Measurements from ENCODE around the gene GOLGA8J.
"Not testable (repeated sequence)": the region's sequence is repeated elsewhere in the genome, so short reads cannot be mapped to it uniquely, and the experiment has no call there.

The GOLGA8J gene, protein sequence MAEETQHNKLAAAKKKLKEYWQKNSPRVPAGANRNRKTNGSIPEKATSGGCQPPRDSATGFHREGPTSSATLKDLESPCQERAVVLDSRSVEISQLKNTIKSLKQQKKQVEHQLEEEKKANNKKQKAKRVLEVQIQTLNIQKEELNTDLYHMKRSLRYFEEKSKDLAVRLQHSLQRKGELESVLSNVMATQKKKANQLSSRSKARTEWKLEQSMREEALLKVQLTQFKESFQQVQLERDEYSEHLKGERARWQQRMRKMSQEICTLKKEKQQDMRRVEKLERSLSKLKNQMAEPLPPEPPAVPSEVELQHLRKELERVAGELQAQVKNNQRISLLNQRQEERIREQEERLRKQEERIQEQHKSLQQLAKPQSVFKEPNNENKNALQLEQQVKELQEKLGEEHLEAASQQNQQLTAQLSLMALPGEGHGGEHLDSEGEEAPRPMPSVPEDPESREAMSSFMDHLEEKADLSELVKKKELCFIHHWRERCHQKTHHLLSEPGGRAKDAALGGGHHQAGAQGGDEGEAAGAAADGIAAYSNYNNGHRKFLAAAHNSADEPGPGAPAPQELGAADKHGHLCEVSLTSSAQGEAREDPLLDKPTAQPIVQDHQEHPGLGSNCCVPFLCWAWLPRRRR

GRCh38 chr15:30082655-30083054 lies at the start of gene GOLGA8J:
Gene GOLGA8J, plus strand, starts transcription at chr15:30082955. Its CDS starts 98 bp downstream, at chr15:30083053.
- not testable (repeated sequence) for DNase-seq (ENCODE audit: low spot score); H3K9me3 Mint-ChIP-seq; H3K27ac Mint-ChIP-seq; H3K4me1 Mint-ChIP-seq (ENCODE audit: low read depth); H3K27me3 Mint-ChIP-seq (ENCODE audit: low read depth); H3K36me3 Mint-ChIP-seq (ENCODE audit: low read depth); H3K4me3 Mint-ChIP-seq

GRCh38 chr15:30033211-30033610 lies 49.5 kb upstream of the GOLGA8J start:
- H3K27ac Mint-ChIP-seq, result no peak overlapping the region
- no peaks in the 10 kb centered on the region for H3K4me1 Mint-ChIP-seq (ENCODE audit: low read depth)
- no peaks in the 10 kb centered on the region for H3K9me3 Mint-ChIP-seq
- DNase-seq (ENCODE audit: low spot score), result no peak
- H3K36me3 Mint-ChIP-seq (ENCODE audit: low read depth), result no peaks in the 10 kb centered on the region
- H3K4me3 Mint-ChIP-seq, result no peak overlapping the region
- no peaks in the 10 kb centered on the region for H3K27me3 Mint-ChIP-seq (ENCODE audit: low read depth)

DNA sequence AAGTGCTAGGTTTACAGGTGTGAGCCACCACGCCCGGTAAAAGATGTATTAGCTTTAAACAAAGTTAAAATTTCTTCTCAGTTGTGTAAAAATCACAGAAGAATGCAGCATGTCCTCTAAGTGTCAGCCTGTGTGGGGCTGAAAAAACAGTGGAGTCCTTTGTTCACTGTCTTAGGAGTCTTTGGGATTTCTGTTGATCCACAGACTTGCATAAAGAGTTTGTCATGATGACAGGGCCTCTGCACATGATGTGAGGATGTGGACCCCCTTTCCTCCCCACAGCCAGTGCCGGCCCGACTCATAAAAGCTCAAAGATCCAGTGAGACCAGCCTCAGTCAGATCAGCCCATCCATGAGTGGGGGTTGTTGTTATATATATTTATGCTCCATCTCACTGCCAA lies 49.0 kb upstream of the GOLGA8J start:
- H3K36me3 Mint-ChIP-seq (ENCODE audit: low read depth), result no peaks in the 10 kb centered on the region
- no peaks in the 10 kb centered on the region for H3K27me3 Mint-ChIP-seq (ENCODE audit: low read depth)
- H3K4me1 Mint-ChIP-seq (ENCODE audit: low read depth), result no peaks in the 10 kb centered on the region
- no peak for DNase-seq (ENCODE audit: low spot score)
- no peaks in the 10 kb centered on the region for H3K9me3 Mint-ChIP-seq
- no peak overlapping the region for H3K4me3 Mint-ChIP-seq
- H3K27ac Mint-ChIP-seq, result no peak overlapping the region

- Mint-ChIP-seq H3K36me3 (ENCODE audit: low read depth) (no peaks in the 10 kb centered on the region), H3K4me3 (no peak overlapping the region), H3K9me3 (no peaks in the 10 kb centered on the region), H3K27ac (no peak overlapping the region), H3K4me1 (ENCODE audit: low read depth) (no peaks in the 10 kb centered on the region), H3K27me3 (ENCODE audit: low read depth) (no peaks in the 10 kb centered on the region)
- DNase-seq (ENCODE audit: low spot score), result no peak
Measured at GRCh38 chr15:30036036-30036703, 46.6 kb upstream of the GOLGA8J start.

- H3K9me3 Mint-ChIP-seq, result no peaks in the 10 kb centered on the region
- H3K4me3 Mint-ChIP-seq, result no peak overlapping the region
- no peaks in the 10 kb centered on the region for H3K36me3 Mint-ChIP-seq (ENCODE audit: low read depth)
- no peak for DNase-seq (ENCODE audit: low spot score)
- H3K27ac Mint-ChIP-seq, result no peak overlapping the region
- no peaks in the 10 kb centered on the region for H3K27me3 Mint-ChIP-seq (ENCODE audit: low read depth)
- no peaks in the 10 kb centered on the region for H3K4me1 Mint-ChIP-seq (ENCODE audit: low read depth)
Measured at GRCh38 chr15:30038667-30039523, 43.9 kb upstream of the GOLGA8J start.

GRCh38 chr15:30041868-30042267 lies 40.9 kb upstream of the GOLGA8J start:
- Mint-ChIP-seq H3K36me3 (ENCODE audit: low read depth) (no peaks in the 10 kb centered on the region), H3K4me3 (no peak overlapping the region), H3K27ac (no peak overlapping the region), H3K4me1 (ENCODE audit: low read depth) (no peaks in the 10 kb centered on the region), H3K9me3 (no peaks in the 10 kb centered on the region), H3K27me3 (ENCODE audit: low read depth) (no peaks in the 10 kb centered on the region)
- DNase-seq (ENCODE audit: low spot score), result no peak

DNA sequence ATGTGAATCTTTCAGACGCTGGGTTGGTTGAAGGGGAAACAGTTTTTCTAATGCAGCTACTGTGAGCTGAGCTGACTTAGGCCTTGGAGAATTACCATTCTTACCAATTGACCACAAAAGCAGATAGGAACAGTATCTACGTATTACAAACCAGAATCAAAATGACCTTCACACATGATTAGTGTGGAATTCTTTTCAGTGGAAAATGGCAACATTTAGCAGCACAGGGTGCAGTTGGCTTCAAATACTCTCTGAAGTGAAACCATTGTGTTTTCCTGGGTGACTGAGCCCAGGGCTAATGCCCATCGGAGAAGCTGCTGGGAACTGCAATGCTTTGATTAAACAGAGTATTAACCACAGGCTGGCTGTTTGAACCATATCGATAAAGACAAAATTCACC lies 40.2 kb upstream of the GOLGA8J start:
- H3K36me3 Mint-ChIP-seq (ENCODE audit: low read depth), result no peaks in the 10 kb centered on the region
- no peaks in the 10 kb centered on the region for H3K9me3 Mint-ChIP-seq
- no peak for DNase-seq (ENCODE audit: low spot score)
- H3K27me3 Mint-ChIP-seq (ENCODE audit: low read depth), result peaks cover under 1% of the 10 kb centered on the region
- H3K4me1 Mint-ChIP-seq (ENCODE audit: low read depth), result no peaks in the 10 kb centered on the region
- no peak overlapping the region for H3K4me3 Mint-ChIP-seq
- no peak overlapping the region for H3K27ac Mint-ChIP-seq

DNA sequence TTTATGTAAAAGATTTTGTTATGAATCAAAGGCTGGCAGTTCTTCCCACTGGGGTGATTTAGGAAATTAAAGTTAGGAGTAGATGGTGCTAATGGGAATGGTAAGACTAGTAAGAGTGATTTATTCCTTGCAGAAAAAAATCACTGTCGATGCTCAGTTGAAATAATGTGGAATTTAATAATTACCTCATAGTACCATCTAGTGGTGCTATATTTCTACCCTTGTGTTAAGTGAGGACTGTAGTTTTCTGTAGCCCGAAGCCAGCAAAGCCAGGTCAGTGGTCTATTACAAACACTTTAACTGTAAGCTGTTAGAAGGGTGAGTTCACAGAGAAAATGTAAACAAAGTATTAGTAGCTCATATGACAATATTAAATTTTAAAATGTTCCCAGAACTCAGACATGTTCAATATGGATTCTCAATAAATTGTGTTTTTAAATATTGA lies 39.5 kb upstream of the GOLGA8J start:
- H3K4me3 Mint-ChIP-seq, result no peak overlapping the region
- H3K27me3 Mint-ChIP-seq (ENCODE audit: low read depth), result peaks cover 5% of the 10 kb centered on the region
- DNase-seq (ENCODE audit: low spot score), result no peak
- no peak overlapping the region for H3K27ac Mint-ChIP-seq
- no peaks in the 10 kb centered on the region for H3K9me3 Mint-ChIP-seq
- no peaks in the 10 kb centered on the region for H3K36me3 Mint-ChIP-seq (ENCODE audit: low read depth)
- no peaks in the 10 kb centered on the region for H3K4me1 Mint-ChIP-seq (ENCODE audit: low read depth)

DNA sequence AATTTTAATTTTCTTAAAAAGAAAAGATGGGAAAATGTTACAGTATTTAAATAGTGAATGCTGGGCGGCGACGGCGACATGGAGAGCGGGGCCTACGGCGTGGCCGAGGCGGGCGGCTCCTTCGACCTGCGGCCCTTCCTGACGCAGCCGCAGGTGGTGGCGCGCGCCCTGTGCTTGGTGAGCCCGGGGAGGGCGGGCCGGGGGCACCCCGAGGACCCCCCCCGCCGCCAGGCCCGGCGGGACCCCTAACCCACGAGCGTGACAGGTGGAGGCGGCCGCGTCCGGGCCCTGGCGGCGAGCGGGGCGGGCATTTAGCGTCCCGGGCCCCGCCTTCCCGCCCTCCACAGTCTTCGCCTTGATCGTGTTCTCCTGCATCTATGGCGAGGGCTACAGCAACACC lies 38.4 kb upstream of the GOLGA8J start:
- DNase-seq (ENCODE audit: low spot score), result no peak
- H3K4me3 Mint-ChIP-seq, result no peak overlapping the region
- H3K27me3 Mint-ChIP-seq (ENCODE audit: low read depth), result peaks cover 5% of the 10 kb centered on the region
- H3K27ac Mint-ChIP-seq, result no peak overlapping the region
- H3K36me3 Mint-ChIP-seq (ENCODE audit: low read depth), result no peaks in the 10 kb centered on the region
- no peaks in the 10 kb centered on the region for H3K9me3 Mint-ChIP-seq
- H3K4me1 Mint-ChIP-seq (ENCODE audit: low read depth), result no peaks in the 10 kb centered on the region

DNA sequence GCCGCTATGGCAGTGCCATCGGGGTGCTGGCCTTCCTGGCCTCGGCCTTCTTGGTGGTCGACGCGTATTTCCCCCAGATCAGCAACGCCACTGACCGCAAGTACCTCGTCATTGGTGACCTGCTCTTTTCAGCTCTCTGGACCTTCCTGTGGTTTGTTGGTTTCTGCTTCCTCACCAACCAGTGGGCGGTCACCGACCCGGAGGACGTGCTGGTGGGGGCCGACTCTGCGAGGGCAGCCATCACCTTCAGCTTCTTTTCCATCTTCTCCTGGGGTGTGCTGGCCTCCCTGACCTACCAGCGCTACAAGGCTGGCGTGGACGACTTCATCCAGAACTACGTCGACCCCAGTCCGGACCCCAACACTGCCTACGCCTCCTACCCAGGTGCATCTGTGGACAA lies 37.9 kb upstream of the GOLGA8J start:
- H3K9me3 Mint-ChIP-seq, result not testable (repeated sequence)

DNA sequence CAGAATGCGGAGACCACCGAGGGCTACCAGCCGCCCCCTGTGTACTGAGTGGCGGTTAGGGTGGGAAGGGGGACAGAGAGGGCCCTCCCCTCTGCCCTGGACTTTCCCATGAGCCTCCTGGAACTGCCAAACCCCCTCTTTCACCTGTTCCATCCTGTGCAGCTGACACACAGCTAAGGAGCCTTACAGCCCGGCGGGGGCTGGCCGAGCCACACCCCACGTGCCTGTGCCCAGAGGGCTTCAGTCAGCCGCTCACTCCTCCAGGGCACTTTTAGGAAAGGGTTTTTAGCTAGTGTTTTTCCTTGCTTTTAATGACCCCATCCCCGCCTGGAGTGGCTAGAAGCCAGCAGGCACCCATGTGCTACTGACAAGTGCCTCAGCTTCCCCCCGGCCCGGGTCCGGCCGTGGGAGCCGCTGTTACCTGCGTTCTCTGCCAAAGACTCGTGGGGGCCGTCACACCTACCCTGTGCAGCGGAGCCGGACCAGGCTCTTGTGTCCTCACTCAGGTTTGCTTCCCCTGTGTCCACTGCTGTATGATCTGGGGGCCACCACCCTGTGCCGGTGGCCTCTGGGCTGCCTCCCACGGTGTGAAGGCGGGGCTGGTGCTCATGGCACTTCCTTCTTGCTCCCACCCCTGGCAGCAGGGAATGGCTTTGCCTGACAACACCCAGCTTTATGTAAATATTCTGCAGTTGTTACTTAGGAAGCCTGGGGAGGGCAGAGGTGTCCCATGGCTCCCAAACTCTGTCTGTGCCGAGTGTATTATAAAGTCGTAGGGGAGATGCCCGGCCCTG lies 37.3 kb upstream of the GOLGA8J start:
- H3K9me3 Mint-ChIP-seq; H3K27me3 Mint-ChIP-seq (ENCODE audit: low read depth); H3K36me3 Mint-ChIP-seq (ENCODE audit: low read depth); DNase-seq (ENCODE audit: low spot score); H3K4me1 Mint-ChIP-seq (ENCODE audit: low read depth); H3K27ac Mint-ChIP-seq; H3K4me3 Mint-ChIP-seq: not testable (repeated sequence)

More for the DNA sequence above, 37.9 kb upstream of the GOLGA8J start:
- H3K36me3 Mint-ChIP-seq (ENCODE audit: low read depth); H3K4me1 Mint-ChIP-seq (ENCODE audit: low read depth); H3K4me3 Mint-ChIP-seq; H3K27ac Mint-ChIP-seq; H3K27me3 Mint-ChIP-seq (ENCODE audit: low read depth); DNase-seq (ENCODE audit: low spot score): not testable (repeated sequence)

- Mint-ChIP-seq H3K4me3 (no peak overlapping the region), H3K27ac (no peak overlapping the region), H3K36me3 (ENCODE audit: low read depth) (no peaks in the 10 kb centered on the region), H3K4me1 (ENCODE audit: low read depth) (no peaks in the 10 kb centered on the region), H3K27me3 (ENCODE audit: low read depth) (peaks cover 6% of the 10 kb centered on the region), H3K9me3 (no peaks in the 10 kb centered on the region)
- DNase-seq (ENCODE audit: low spot score), result no peak
Measured at GRCh38 chr15:30046430-30046829, 36.3 kb upstream of the GOLGA8J start.

GRCh38 chr15:30055604-30056003 lies 27.2 kb upstream of the GOLGA8J start:
- DNase-seq (ENCODE audit: low spot score), result no peak
- Mint-ChIP-seq H3K4me1 (ENCODE audit: low read depth) (no peaks in the 10 kb centered on the region), H3K4me3 (no peak overlapping the region), H3K36me3 (ENCODE audit: low read depth) (no peaks in the 10 kb centered on the region), H3K9me3 (no peaks in the 10 kb centered on the region), H3K27me3 (ENCODE audit: low read depth) (peaks cover 3% of the 10 kb centered on the region), H3K27ac (no peak overlapping the region)
